ENCODE measurements around the gene RALGPS2. TPM values are rescaled to one million over a fixed set of nuclear protein-coding genes. Genes with fewer than 3 reads are reported as not detected.
"Not testable (repeated sequence)": the region's sequence is repeated elsewhere in the genome, so short reads cannot be mapped to it uniquely, and the experiment has no call there.

RALGPS2 gene
- total RNA-seq, 1 experiment from 2014 or later = 63.0 TPM

GRCh38 chr1:178802873-178803272, 77.8 kb downstream of the RALGPS2 start:
- Histone ChIP-seq H3K36me3 (peaks cover 59% of the 10 kb centered on the region), H3K9me3 (0 out of 2 replicates have a peak, but pooled peaks cover 2% of the 10 kb centered on the region), H3K27me3 (no peaks in the 10 kb centered on the region), H3K4me3 (no peak overlapping the region)
- DNase-seq = no peak

GRCh38 chr1:178806665-178807300, 81.7 kb downstream of the RALGPS2 start:
- H3K27me3 ChIP-seq = no peaks in the 10 kb centered on the region

GRCh38 chr1:178808529-178808928, 83.5 kb downstream of the RALGPS2 start:
- DNase-seq = no peak
- Histone ChIP-seq H3K27me3 (no peaks in the 10 kb centered on the region), H3K4me3 (no peak overlapping the region), H3K36me3 (peaks cover 62% of the 10 kb centered on the region), H3K9me3 (no peaks in the 10 kb centered on the region)

More at GRCh38 chr1:178806665-178807300, 81.7 kb downstream of the RALGPS2 start:
- Histone ChIP-seq H3K36me3 (peaks cover 64% of the 10 kb centered on the region), H3K9me3 (no peaks in the 10 kb centered on the region), H3K4me3 (no peak overlapping the region)
- no peak for DNase-seq

GRCh38 chr1:178810585-178810984, 85.5 kb downstream of the RALGPS2 start:
- no peaks in the 10 kb centered on the region for H3K27me3 ChIP-seq
- H3K36me3 ChIP-seq = peaks cover 73% of the 10 kb centered on the region
- DNase-seq = no peak
- no peak overlapping the region for H3K4me3 ChIP-seq
- no peaks in the 10 kb centered on the region for H3K9me3 ChIP-seq

- Histone ChIP-seq H3K36me3 (peaks cover 77% of the 10 kb centered on the region), H3K27me3 (no peaks in the 10 kb centered on the region), H3K4me3 (no peak overlapping the region), H3K9me3 (no peaks in the 10 kb centered on the region)
- DNase-seq = peak; percentile 56
Measured at GRCh38 chr1:178818416-178818815, 93.4 kb downstream of the RALGPS2 start.

GRCh38 chr1:178819123-178819522, 94.1 kb downstream of the RALGPS2 start:
- H3K36me3 ChIP-seq = peaks cover 77% of the 10 kb centered on the region
- peak; percentile 9 for DNase-seq
- no peaks in the 10 kb centered on the region for H3K9me3 ChIP-seq
- H3K27me3 ChIP-seq = no peaks in the 10 kb centered on the region
- H3K4me3 ChIP-seq = no peak overlapping the region

GRCh38 chr1:178821134-178821866, 96.3 kb downstream of the RALGPS2 start:
- Histone ChIP-seq H3K4me3 (no peak overlapping the region), H3K27me3 (no peaks in the 10 kb centered on the region), H3K36me3 (peaks cover 78% of the 10 kb centered on the region), H3K9me3 (no peaks in the 10 kb centered on the region)
- DNase-seq = no peak

- H3K36me3 ChIP-seq = peaks cover 83% of the 10 kb centered on the region
- H3K27me3 ChIP-seq = no peaks in the 10 kb centered on the region
- no peak overlapping the region for H3K4me3 ChIP-seq
- no peaks in the 10 kb centered on the region for H3K9me3 ChIP-seq
- DNase-seq = no peak
Measured at GRCh38 chr1:178825167-178825566, 100.1 kb downstream of the RALGPS2 start.

- peaks cover 12% of the 10 kb centered on the region for H3K9me3 ChIP-seq
- no peak for DNase-seq
- H3K27me3 ChIP-seq = no peaks in the 10 kb centered on the region
- peaks cover 53% of the 10 kb centered on the region for H3K36me3 ChIP-seq
- H3K4me3 ChIP-seq = no peak overlapping the region
Measured at GRCh38 chr1:178844436-178844835, 119.4 kb downstream of the RALGPS2 start.

GRCh38 chr1:178846306-178846705, 121.3 kb downstream of the RALGPS2 start:
- DNase-seq = no peak

GRCh38 chr1:178847396-178847849, 122.4 kb downstream of the RALGPS2 start:
- peaks cover 54% of the 10 kb centered on the region for H3K36me3 ChIP-seq
- DNase-seq = peak; percentile 31
- H3K9me3 ChIP-seq = no peaks in the 10 kb centered on the region
- no peaks in the 10 kb centered on the region for H3K27me3 ChIP-seq
- no peak overlapping the region for H3K4me3 ChIP-seq

More at GRCh38 chr1:178846306-178846705, 121.3 kb downstream of the RALGPS2 start:
- Histone ChIP-seq H3K27me3 (no peaks in the 10 kb centered on the region), H3K36me3 (peaks cover 49% of the 10 kb centered on the region), H3K9me3 (no peaks in the 10 kb centered on the region), H3K4me3 (no peak overlapping the region)

GRCh38 chr1:178847919-178848318, 122.9 kb downstream of the RALGPS2 start:
- not testable (repeated sequence) for DNase-seq, H3K9me3 ChIP-seq, H3K4me3 ChIP-seq, H3K27me3 ChIP-seq
- H3K36me3 ChIP-seq = peaks cover 58% of the 10 kb centered on the region

GRCh38 chr1:178849918-178850317, 124.9 kb downstream of the RALGPS2 start:
- Histone ChIP-seq H3K4me3 (no peak overlapping the region), H3K9me3 (no peaks in the 10 kb centered on the region), H3K27me3 (no peaks in the 10 kb centered on the region), H3K36me3 (peaks cover 52% of the 10 kb centered on the region)
- DNase-seq = no peak

GRCh38 chr1:178857126-178857525, 132.1 kb downstream of the RALGPS2 start:
- Histone ChIP-seq H3K4me3 (no peak overlapping the region), H3K27me3 (no peaks in the 10 kb centered on the region), H3K36me3 (peaks cover 34% of the 10 kb centered on the region), H3K9me3 (no peaks in the 10 kb centered on the region)
- DNase-seq = no peak

- Histone ChIP-seq H3K9me3 (no peaks in the 10 kb centered on the region), H3K27me3 (no peaks in the 10 kb centered on the region), H3K36me3 (peaks cover 33% of the 10 kb centered on the region), H3K4me3 (no peak overlapping the region)
- DNase-seq = no peak
Measured at GRCh38 chr1:178862416-178862815, 137.4 kb downstream of the RALGPS2 start.

GRCh38 chr1:178862864-178863263, 137.8 kb downstream of the RALGPS2 start:
- Histone ChIP-seq H3K9me3 (no peaks in the 10 kb centered on the region), H3K36me3 (peaks cover 33% of the 10 kb centered on the region), H3K27me3 (no peaks in the 10 kb centered on the region), H3K4me3 (no peak overlapping the region)
- DNase-seq = no peak

GRCh38 chr1:178864326-178864725, 139.3 kb downstream of the RALGPS2 start:
- DNase-seq = no peak
- Histone ChIP-seq H3K36me3 (peaks cover 28% of the 10 kb centered on the region), H3K4me3 (no peak overlapping the region), H3K27me3 (no peaks in the 10 kb centered on the region), H3K9me3 (no peaks in the 10 kb centered on the region)

GRCh38 chr1:178867670-178868069, 142.6 kb downstream of the RALGPS2 start:
- no peaks in the 10 kb centered on the region for H3K9me3 ChIP-seq
- H3K27me3 ChIP-seq = no peaks in the 10 kb centered on the region
- no peak for DNase-seq
- H3K4me3 ChIP-seq = peak overlapping the region; percentile 40
- peaks cover 15% of the 10 kb centered on the region for H3K36me3 ChIP-seq

All from MG63 (cell line).